ENCODE measurements around the gene BICD1.

The BICD1 gene

GRCh38 chr12:32360956-32361355, 254.3 kb downstream of the BICD1 start:
- no peak for DNase-seq

GRCh38 chr12:32362892-32363291, 256.2 kb downstream of the BICD1 start:
- no peak for DNase-seq

DNA sequence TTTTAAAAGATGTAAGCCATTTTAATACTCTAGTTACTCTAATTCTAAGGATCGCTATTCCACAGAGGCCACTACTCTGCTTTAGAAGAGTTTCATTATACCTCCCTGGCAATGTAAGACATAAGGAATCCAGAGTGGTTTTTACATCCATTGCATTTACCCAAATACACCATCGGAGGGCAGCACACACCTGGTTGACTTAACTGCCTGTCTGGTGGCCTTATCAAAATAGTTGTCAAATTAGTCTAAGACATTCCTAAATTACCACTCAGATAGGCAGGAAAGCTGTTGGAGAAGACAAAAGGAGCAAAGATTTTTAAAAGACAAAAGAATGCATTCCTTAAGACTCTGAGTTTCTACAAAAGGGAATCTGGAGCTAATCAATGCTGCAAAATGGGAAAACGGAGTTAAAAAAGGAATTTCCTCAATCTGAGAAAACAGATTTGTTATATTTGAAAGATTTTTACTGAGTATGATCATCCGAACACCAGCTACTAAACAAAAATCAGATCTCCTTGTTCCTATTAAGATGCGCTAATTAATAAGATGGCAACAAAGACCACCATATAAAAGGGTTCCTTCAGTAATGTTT, 258.9 kb downstream of the BICD1 start:
- DNase-seq: peak; percentile 49

DNA sequence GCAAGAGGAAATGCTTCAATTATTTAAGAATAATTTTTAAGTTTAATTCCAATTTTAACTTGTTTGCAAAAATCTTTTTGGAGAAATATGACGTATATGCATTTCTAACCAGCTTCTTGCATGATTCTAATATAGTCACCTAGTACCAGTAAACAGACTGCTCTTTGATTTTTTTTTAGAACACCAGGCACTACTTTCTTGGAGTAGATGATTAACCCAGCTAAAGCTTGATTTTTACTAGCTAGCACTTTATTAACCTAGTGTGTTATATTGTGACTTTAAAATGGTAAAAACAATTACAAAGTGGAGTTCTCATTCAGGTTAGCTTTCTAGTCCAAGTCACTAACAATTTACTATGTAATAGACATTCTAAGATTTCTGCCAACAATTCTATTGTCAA, 260.1 kb downstream of the BICD1 start:
- no peak for DNase-seq

DNA sequence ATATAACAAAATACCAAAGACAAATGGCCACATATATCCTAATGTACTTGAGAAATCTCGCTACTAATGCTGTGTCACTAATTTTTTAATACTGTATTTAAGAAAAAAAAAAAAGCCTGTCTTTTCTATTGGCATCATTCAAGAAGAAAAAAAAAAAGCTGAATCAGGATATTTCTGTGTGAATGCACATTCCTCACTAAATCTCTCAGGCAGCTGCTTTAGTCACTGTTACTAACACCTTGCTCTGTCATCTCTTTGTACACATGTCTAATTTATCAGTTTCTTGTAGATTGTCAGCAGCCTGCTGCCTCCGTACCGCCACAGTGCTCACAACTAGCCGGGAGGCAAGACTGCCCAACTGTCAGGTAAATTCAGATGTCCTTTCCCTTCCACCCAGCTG, 260.7 kb downstream of the BICD1 start:
- no peak for DNase-seq

- no peak for DNase-seq
Measured at GRCh38 chr12:32369202-32369601, 262.6 kb downstream of the BICD1 start.

- DNase-seq: no peak
Measured at GRCh38 chr12:32377344-32378055, 270.9 kb downstream of the BICD1 start.

GRCh38 chr12:32379213-32379612, 272.6 kb downstream of the BICD1 start:
- no peak for DNase-seq

GRCh38 chr12:32379667-32380066, 273.0 kb downstream of the BICD1 start:
- no peak for DNase-seq

DNA sequence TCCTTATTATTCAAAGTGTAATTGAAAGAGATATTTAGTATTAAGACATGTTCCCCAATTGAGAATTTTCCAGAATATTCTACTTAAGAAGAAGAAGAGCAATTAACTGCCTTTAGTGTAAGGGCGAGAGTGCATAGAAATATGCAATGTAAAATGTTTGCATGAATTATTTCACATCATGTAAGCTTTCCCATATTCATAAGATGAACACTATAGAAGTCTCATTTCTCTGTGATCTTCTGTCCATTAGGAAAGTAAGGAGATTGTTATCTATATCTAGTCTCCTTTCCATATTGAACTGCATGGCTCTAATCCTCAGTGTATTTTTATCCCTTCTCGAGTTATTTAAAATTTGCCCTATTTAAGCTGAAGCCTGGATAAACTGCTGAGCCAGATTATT, 275.6 kb downstream of the BICD1 start:
- no peak for DNase-seq

GRCh38 chr12:32390572-32391219, 284.0 kb downstream of the BICD1 start:
- no peak for DNase-seq

DNA sequence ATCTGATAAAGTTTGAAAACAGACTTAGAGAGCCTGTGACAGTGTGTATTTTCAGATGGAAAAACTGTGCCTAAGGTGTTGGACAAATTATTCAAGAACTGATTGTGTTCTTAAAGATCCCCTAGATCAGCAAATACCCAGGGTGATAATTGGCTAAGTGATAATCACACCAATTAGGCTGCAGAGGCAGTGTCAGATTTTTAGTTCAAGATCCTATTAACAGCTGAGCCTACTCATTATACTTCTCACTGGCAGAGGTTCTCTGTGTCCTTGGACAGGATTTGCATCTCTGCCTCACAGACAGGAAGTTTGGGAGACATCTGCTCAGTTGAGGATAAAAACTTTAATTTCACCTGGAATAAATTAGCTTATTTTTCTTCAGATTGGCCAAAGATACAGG, 288.4 kb downstream of the BICD1 start:
- no peak for DNase-seq

DNA sequence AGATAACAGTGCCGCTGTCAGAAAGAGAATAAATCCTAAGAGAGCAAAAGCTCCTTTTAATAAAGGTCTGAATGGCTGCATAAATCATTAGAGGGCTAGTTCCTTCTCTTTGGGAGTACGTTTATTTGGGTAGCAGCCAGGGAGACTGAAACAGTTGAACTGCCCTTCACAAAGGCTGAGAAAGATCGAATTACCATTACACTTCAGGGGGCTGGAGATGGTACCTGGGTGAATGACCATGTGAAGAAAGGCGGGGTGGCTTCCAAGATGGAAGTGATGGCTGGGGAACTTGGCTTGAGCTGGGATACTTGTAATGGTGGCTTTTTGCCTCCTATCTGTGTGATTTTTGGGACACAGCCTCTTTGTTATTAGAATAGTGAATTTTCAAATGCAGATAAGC, 291.0 kb downstream of the BICD1 start:
- DNase-seq: no peak

GRCh38 chr12:32398181-32398580, 291.5 kb downstream of the BICD1 start:
- DNase-seq: no peak

GRCh38 chr12:32398816-32399369, 292.2 kb downstream of the BICD1 start:
- no peak for DNase-seq

GRCh38 chr12:32399370-32400113, 292.9 kb downstream of the BICD1 start, which contains the start of gene FGD4:
FGD4 (plus strand) TSS chr12:32399558.
- peak; percentile 30 for DNase-seq

DNA sequence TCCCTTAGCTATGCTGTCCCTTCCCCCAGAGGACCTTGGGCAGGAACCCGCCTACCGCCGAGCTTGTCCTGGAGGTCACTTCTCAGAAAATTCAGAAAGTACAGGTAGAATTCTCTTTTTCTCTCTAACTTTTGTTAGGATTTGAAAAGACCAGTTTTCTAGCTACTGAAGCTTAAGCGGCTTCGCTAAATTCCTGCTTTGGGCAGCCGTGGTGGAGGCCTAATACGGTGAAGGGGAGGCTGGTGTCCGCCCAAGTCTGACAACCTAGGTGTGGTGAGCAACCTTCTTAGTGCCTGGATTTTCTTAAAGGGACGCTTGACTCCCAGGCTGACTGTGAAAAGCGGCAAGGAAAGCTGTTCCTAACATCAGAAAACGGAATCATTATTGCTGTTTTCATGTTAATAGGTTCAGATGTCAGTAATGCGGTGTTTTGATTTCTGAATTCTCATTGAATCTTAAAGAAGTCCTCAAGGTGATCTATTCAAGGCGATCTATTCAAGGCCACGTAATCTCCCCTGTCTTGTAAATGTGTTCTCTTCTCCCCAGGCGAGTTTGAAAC, 293.5 kb downstream of the BICD1 start:
- DNase-seq: no peak

GRCh38 chr12:32400866-32401265, 294.2 kb downstream of the BICD1 start:
- DNase-seq: no peak

DNA sequence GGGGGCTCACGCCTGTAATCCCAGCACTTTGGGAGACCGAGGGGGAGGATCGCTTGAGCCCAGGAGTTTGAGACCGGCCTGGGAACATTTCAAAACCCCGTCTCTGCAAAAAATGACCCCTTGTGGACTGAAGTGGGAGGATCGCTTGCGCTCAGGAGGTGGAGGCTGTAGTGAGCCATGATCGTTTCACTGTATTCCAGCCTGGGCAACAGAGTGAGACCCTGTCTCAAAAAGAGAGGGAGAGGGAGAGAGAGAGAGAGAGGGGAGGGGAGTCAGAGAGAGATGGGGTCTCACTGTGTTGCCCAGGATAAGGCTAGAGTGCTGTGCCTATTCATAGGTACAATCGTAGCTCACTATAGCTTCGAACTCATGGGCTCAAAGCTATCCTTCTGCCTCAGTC, 295.5 kb downstream of the BICD1 start:
- no peak for DNase-seq

DNA sequence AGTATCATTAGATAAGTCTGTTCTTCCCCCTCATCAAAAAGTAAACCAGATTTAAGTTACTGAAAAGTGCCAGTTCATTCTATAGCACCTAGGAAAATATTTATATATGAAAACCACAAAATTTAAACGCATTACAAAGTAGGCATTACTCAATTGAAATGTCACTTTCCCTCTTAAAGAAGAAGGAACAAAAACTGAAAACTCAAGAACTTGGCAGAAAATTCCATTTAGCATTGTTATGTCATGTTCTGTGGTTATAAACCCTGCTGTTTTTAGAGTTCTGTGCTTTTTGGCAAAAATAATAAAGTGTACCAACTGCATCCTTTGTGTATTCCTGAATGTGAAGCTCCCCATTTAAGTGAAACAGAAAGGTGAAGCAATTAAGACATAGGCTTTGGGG, 296.3 kb downstream of the BICD1 start:
- no peak for DNase-seq

DNA sequence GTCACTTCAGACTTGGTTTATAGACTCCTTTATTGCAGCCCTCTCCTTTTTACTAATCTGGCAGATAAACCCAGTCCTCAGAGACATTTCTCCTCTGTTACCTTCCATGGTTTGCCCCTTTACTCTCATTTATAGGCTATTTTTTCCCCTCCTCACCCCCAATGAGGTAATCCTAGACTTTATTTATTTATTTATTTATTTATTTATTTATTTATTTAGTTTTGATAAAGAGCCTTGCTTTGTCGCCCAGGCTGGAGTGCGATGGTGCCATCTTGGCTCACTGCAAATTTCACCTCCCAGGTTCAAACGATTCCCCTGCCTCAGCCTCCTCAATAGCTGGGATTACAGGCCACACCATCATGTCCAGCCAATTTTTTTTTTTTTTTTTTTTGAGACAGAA, 301.1 kb downstream of the BICD1 start:
- DNase-seq: no peak

DNA sequence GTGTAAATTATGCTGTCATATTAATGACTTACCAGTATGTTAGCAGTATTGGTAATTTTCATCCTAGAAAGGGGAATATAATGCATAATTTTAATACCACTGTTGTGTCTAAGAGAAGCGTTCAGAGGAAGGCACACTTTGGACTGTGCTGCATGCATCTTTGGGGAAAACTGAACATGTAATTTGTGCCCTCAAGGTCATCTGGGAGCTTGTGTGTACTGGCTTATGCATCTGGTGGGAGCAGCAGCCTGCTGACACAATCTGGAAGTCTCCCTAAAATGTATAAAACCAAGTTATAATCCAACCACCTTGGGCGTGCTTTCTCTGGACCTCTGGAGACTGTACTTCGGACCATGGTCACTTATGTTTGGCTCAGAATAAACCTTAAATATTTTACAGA, 306.8 kb downstream of the BICD1 start:
- no peak for DNase-seq

- DNase-seq: no peak
Measured at GRCh38 chr12:32418221-32418620, 311.6 kb downstream of the BICD1 start.

All from CD4-positive, alpha-beta T cell treated with Interleukin-12 subunit alpha and Interleukin-12 subunit beta, for 1 hour (primary cell).